Upper lobe of left lung (tissue), 4 donors: Measurements from ENCODE around the gene AFP.

Experiments
- CTCF ChIP-seq, 6 experiments: fragments of 450-650 bp in 4 of 6; fragments of 200-600 bp in 2 of 6; sonication (generic) in 2 of 6; IDR thresholded peaks; one replicate each; pipeline ENCODE4 v1.5.1; 2016 to 2019; ENCODE audit warnings: antibody characterized with exemption in 6 of 6
- EP300 ChIP-seq, 4 donors: sonication (generic); formaldehyde crosslinking; IDR thresholded peaks; one replicate each; pipeline ENCODE4 v1.5.1; 2017; ENCODE audit warnings: antibody characterized with exemption in 4 of 4, control low read depth in 2 of 4
- POLR2A ChIP-seq, 4 donors: fragments of 450-650 bp; IDR thresholded peaks; one replicate each; pipeline ENCODE4 v1.5.1; 2016 to 2017; ENCODE audit warnings: antibody characterized with exemption in 4 of 4, mild to moderate bottlenecking in 2 of 4
- POLR2AphosphoS5 ChIP-seq, 2 donors: sonication (generic); formaldehyde crosslinking; IDR thresholded peaks; one replicate each; pipeline ENCODE4 v1.5.1; 2017; ENCODE audit warnings: antibody characterized with exemption in 2 of 2

DNA sequence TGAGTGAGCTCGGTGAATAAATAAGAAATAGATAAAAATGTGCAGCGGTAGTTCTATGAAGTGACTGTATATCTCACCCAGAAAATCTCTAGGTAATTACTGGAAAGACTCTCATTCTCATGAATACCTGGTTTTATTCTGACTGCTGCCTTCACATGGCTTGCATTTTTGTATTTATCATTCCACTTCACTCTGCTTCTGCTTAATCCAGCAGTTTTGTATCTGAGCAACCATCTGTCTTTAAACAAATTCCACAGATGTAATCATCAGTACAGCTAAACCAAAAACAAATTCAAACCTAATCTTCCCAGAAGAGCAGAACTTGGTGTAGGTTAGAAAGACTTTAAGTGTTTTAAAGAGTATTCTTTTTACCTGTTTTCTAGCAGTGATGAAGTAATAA is 43.1 kb upstream of the AFP start:
- TF ChIP-seq POLR2A (IDR thresholded peaks at IDR 0.05): no peak
- no peak for TF ChIP-seq CTCF (IDR thresholded peaks at IDR 0.05)
- TF ChIP-seq POLR2AphosphoS5 (IDR thresholded peaks at IDR 0.05): no peak
- TF ChIP-seq EP300 (IDR thresholded peaks at IDR 0.05): no peak
